Head of caudate nucleus (tissue), 42 donors: ENCODE data around the gene NME8.

Source experiments
- DNase-seq, 42 donors: peaks; one replicate each; pipeline versions ENCODE4 v3.0.0 to v3.0.0-alpha.2; 2020 to 2021; ENCODE audit warnings: mixed read lengths in 7 of 42
- intact Hi-C: fragments of 100-400 bp; cut with DNase I; formaldehyde crosslinking; loops from one replicate; pipeline ENCODE4 v1.15.0; 2022

NME8 gene

GRCh38 chr7:37893359-37893758 is 45.0 kb downstream of the NME8 start:
- intact Hi-C loops: no loop called here
- no peak for DNase-seq

GRCh38 chr7:37894671-37895070 is 46.3 kb downstream of the NME8 start:
- intact Hi-C loops: no loop called here
- DNase-seq: no peak

- intact Hi-C loops: loop anchor here (10.0 kb wide), 2 partner anchors 315 to 475 kb away; no protein-coding TSS in a partner anchor
- no peak for DNase-seq
These were observed 51.4 kb downstream of the NME8 start for GRCh38 chr7:37899712-37900247.

- intact Hi-C loops: loop anchor here (10.0 kb wide), 2 partner anchors 313 to 473 kb away; no protein-coding TSS in a partner anchor
These were observed 52.9 kb downstream of the NME8 start for GRCh38 chr7:37901236-37901827.

GRCh38 chr7:37901890-37902524 is 53.6 kb downstream of the NME8 start:
- intact Hi-C loops: loop anchor here (10.0 kb wide), 2 partner anchors 313 to 473 kb away; no protein-coding TSS in a partner anchor
- DNase-seq: no peak

More at GRCh38 chr7:37901236-37901827, 52.9 kb downstream of the NME8 start:
- no peak for DNase-seq

GRCh38 chr7:37908221-37908788 is 59.9 kb downstream of the NME8 start:
- no peak for DNase-seq
- intact Hi-C loops: loop anchor here (10.0 kb wide), 2 partner anchors 306 to 466 kb away; no protein-coding TSS in a partner anchor

GRCh38 chr7:37912756-37913155 is 64.4 kb downstream of the NME8 start:
- intact Hi-C loops: no loop called here
- DNase-seq: no peak

GRCh38 chr7:37915438-37915837 is 67.0 kb downstream of the NME8 start:
- no peak for DNase-seq

GRCh38 chr7:37916017-37916672 is 67.7 kb downstream of the NME8 start:
- peak in 22 of 42 donors; percentile 5 to 47 (median 17) for DNase-seq

More at GRCh38 chr7:37915438-37915837, 67.0 kb downstream of the NME8 start:
- intact Hi-C loops: no loop called here

GRCh38 chr7:37916673-37917660 is 68.6 kb downstream of the NME8 start, which contains the start of gene SFRP4:
SFRP4 (minus strand) TSS chr7:37916817; CDS start chr7:37916537, 280 bp downstream.
- peak in 41 of 42 donors; percentile 22 to 80 (median 55) for DNase-seq
- intact Hi-C loops: no loop called here

More at GRCh38 chr7:37916017-37916672, 67.7 kb downstream of the NME8 start:
- intact Hi-C loops: no loop called here

- DNase-seq: no peak
- intact Hi-C loops: no loop called here
These were observed 70.1 kb downstream of the NME8 start for GRCh38 chr7:37918526-37918925.

- peak in 41 of 42 donors; percentile 32 to 84 (median 61) for DNase-seq
- intact Hi-C loops: no loop called here
These were observed 72.0 kb downstream of the NME8 start, which contains the start of gene EPDR1 for GRCh38 chr7:37920305-37920848. EPDR1 (plus strand) TSS chr7:37920640; CDS start chr7:37920940, 300 bp downstream.

GRCh38 chr7:37920849-37921805 is 72.7 kb downstream of the NME8 start:
- intact Hi-C loops: no loop called here
- DNase-seq: peak in 33 of 42 donors; percentile 7 to 64 (median 30)

GRCh38 chr7:37921876-37922275 is 73.5 kb downstream of the NME8 start:
- intact Hi-C loops: no loop called here
- no peak for DNase-seq

GRCh38 chr7:37923996-37924395 is 75.6 kb downstream of the NME8 start:
- DNase-seq: no peak
- intact Hi-C loops: no loop called here

- no peak for DNase-seq
- intact Hi-C loops: no loop called here
These were observed 76.2 kb downstream of the NME8 start for GRCh38 chr7:37924491-37925041.
